NCI-H446 treated with DMSO at 0.1 percent for 48 hours (cell line): ENCODE results near the gene KDM4C.

Experiments used
- DNase-seq: peaks from one replicate; lab custom pipeline; 2025; lab: John Stamatoyannopoulos, UW

KDM4C gene

GRCh38 chr9:7097785-7098752, 340.3 kb downstream of the KDM4C start:
- DNase-seq = no peak

GRCh38 chr9:7103367-7103766, 345.6 kb downstream of the KDM4C start:
- DNase-seq = no peak

- no peak for DNase-seq
Observed at GRCh38 chr9:7103771-7104170, 346.0 kb downstream of the KDM4C start.

- no peak for DNase-seq
Observed at GRCh38 chr9:7104625-7105024, 346.9 kb downstream of the KDM4C start.

- no peak for DNase-seq
Observed at GRCh38 chr9:7105095-7105494, 347.3 kb downstream of the KDM4C start.

- no peak for DNase-seq
Observed at GRCh38 chr9:7108936-7109335, 351.2 kb downstream of the KDM4C start.

GRCh38 chr9:7111413-7111812, 353.6 kb downstream of the KDM4C start:
- DNase-seq = no peak

- DNase-seq = no peak
Observed at GRCh38 chr9:7115606-7116005, 357.8 kb downstream of the KDM4C start.

GRCh38 chr9:7117676-7118561, 360.1 kb downstream of the KDM4C start:
- no peak for DNase-seq

GRCh38 chr9:7118633-7119032, 360.9 kb downstream of the KDM4C start:
- DNase-seq = no peak

- DNase-seq = no peak
Observed at GRCh38 chr9:7119612-7120011, 361.8 kb downstream of the KDM4C start.

- DNase-seq = no peak
Observed at GRCh38 chr9:7121055-7121454, 363.3 kb downstream of the KDM4C start.

- no peak for DNase-seq
Observed at GRCh38 chr9:7121664-7122063, 363.9 kb downstream of the KDM4C start.

- DNase-seq = no peak
Observed at GRCh38 chr9:7123743-7124142, 366.0 kb downstream of the KDM4C start.

GRCh38 chr9:7125231-7125630, 367.5 kb downstream of the KDM4C start:
- no peak for DNase-seq

GRCh38 chr9:7129391-7129790, 371.6 kb downstream of the KDM4C start:
- no peak for DNase-seq

GRCh38 chr9:7130266-7130820, 372.6 kb downstream of the KDM4C start:
- DNase-seq = no peak

GRCh38 chr9:7132605-7133004, 374.8 kb downstream of the KDM4C start:
- no peak for DNase-seq

- DNase-seq = no peak
Observed at GRCh38 chr9:7135735-7136134, 378.0 kb downstream of the KDM4C start.

GRCh38 chr9:7137040-7137439, 379.3 kb downstream of the KDM4C start:
- DNase-seq = no peak

GRCh38 chr9:7137571-7137970, 379.8 kb downstream of the KDM4C start:
- no peak for DNase-seq

GRCh38 chr9:7139886-7140285, 382.1 kb downstream of the KDM4C start:
- DNase-seq = no peak

- no peak for DNase-seq
Observed at GRCh38 chr9:7140401-7140800, 382.6 kb downstream of the KDM4C start.
